AG10803 (cell line): ENCODE results near the gene DHRS4.
"Not testable (repeated sequence)": the region's sequence is repeated elsewhere in the genome, so short reads cannot be mapped to it uniquely, and the experiment has no call there.

Experiments used
- DNase-seq: peaks from one replicate; pipeline ENCODE4 v3.0.0; 2010; ENCODE audit warnings: low read depth
- H3K4me3 ChIP-seq: 2 replicates; pipeline ENCODE4 v1.5.1; 2011; ENCODE audit warnings: mild to moderate bottlenecking, low read length, control low read depth
- TF ChIP-seq, protein P1 (sequence below): conservative IDR thresholded peaks from 2 replicates; pipeline ENCODE4 v1.5.1; 2011; ENCODE audit warnings: mild to moderate bottlenecking, low read length, control low read depth, inconsistent platforms

Gene DHRS4

DNA sequence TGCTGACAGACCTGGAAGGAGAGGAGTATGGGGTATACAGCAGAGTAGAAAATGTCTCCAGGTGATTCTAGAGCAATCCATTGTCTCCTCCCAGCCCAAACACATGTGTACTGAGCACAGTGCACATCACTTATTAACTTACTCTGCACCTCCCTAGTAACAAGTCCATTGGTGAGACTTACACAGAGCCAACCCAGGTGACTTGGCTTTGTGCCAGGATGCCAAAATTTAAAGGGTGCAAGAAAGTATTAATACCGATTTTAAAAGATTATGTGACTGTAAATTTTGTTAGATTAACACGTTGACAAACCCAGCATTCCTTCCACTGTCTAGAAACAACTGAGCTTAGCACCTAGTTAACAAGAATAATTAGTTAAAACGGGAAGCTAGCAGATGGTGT lies 39.5 kb downstream of the DHRS4 start:
- DNase-seq, H3K4me3 ChIP-seq: not testable (repeated sequence)

DNA sequence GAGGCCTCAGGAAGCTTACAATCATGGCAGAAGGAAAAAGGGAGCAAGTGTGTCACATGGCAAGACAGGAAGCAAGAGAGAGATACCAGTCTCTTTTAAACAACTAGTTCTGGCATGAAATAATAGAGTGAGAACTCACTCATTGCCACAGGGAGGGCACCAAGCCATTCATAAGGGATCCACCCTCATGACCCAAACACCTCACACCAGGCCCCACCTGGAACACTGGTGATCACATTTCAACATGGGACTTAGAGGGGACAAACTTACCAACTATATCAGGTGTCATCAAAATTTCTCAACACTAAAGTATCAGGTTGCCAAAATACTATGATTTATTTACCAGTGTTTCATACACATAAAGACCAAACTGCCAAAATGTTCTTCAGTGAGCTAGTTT lies 42.4 kb downstream of the DHRS4 start:
- not testable (repeated sequence) for H3K4me3 ChIP-seq, DNase-seq

DNA sequence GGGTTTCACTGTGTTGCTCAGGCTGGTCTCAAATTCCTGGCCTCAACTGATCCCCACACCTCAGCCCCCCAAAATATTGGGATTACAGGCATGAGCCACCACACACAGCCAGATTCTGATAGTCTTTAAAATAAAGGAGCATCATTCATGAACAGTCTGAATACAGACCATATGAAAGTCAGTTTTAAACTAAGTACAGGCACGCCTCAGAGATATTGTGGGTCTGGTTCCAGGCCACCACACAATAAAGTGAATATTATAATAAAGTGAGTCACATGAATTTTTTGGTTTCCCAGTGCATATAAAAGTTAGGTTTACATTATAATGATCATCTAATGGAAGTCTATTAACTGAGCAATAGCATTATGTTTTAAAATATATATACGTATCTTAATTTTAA lies 43.3 kb downstream of the DHRS4 start:
- not testable (repeated sequence) for H3K4me3 ChIP-seq, DNase-seq

DNA sequence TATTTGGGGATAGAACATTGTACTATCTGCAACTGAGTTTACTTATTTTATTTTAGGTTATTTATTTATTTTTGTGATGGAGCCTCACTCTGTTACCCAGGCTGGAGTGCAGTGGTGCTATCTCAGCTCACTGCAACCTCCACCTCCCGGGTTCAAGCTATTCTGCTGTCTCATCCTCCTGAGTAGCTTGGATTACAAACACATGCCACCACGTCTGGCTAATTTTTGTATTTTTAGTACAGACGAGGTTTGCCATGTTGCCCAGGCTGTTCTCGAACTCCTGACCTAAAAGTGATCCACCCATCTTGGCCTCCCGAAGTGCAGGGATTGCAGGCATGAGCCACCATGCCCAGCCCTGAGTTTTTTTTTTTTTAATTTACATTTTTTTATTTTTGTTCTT lies 46.1 kb downstream of the DHRS4 start:
- H3K4me3 ChIP-seq, DNase-seq: not testable (repeated sequence)

DNA sequence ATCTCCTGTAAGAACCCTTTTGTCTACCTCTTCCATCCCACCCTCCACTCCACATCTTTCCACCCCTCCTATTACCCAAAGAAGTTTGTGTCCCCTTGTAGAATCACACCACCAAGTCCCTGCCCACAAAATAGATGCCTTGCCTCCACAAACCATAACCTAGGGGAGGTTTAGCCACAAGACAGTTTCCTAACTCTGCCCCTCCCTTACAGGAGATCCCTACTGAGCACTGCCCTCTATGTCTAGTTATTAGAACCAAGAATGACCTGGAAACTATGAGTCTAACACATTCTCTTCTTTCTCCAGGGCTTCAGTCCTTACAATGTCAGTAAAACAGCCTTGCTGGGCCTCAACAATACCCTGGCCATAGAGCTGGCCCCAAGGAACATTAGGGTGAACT lies 47.5 kb downstream of the DHRS4 start:
- DNase-seq, H3K4me3 ChIP-seq: not testable (repeated sequence)

DNA sequence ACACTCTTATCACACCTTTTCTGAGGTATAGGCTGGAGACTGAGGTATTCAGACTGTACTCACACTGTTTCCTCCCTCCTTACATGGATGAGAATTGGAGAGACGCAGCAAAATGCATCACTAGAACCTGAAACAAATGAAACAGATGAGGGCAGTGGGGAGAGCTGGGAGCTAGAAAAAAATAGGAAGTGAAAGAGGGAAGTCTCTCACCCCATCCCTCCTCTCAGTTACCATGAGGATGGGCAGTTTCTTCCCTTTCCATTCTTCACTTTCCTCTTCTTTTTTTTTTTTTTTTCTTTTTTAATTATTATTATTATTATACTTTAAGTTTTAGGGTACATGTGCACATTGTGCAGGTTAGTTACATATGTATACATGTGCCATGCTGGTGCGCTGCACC lies 48.1 kb downstream of the DHRS4 start:
- H3K4me3 ChIP-seq, DNase-seq: not testable (repeated sequence)

DNA sequence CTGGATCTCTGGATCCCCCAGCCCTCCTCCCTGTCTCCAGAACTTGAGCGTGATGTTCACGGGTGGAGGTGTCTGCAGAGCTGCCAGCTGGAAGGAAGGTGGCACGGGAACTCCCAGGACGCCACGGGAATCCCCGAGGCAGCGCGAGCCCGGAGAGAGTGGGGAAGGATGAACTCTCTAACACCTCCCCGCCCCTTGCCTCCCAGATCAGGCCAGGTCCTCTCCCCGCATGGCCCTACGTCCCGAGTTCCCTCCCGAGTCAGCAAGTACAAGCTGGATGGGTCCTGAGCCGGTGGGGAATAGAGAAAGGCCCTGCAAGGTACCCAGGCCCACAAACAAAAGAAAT lies 52.9 kb downstream of the DHRS4 start:
- DNase-seq = not testable (repeated sequence)
- H3K4me3 ChIP-seq = peak overlapping the region; percentile 47

DNA sequence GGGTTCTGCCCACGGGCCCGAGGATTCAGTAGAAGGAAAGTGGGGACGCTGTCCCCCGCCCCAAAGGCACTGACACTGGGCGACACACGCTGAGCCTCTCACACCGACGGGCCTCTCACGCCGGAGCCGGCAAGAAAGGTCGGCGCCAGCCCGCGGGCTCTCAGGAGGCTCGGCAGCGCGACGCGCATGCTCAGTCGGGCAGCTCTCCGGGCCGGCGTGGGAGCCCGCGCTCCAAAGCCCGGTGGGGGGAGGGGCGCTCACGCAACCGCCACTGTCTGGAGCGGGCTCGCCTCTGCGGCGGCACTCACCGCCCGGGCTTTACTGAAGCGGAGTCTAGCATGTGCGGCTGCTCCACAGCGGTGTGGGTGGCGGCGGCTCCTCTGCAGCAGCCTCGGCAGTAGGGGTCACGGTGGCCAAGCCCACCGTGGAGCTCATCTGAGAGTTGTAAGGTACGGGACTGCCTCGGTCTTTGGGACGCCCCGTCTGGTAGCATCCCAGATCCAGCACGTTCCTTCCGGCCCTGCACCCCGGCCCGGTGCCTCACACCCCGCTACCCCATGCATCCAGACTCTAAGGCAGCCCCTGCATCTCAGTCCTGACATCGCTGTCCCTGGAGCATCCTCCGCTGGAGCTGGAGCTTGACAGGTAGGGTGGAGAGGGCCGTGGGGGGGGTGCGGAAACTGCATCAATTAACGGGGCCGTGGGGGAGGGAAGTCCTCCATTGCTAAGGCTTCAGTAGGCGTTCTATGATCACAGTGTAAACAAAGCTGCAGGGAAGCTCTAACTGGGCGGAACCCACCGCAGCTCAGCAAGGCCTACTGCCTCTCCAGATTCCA lies 53.5 kb downstream of the DHRS4 start:
- H3K4me3 ChIP-seq = peak overlapping the region; percentile 49
- peak; percentile 13 for DNase-seq

DNA sequence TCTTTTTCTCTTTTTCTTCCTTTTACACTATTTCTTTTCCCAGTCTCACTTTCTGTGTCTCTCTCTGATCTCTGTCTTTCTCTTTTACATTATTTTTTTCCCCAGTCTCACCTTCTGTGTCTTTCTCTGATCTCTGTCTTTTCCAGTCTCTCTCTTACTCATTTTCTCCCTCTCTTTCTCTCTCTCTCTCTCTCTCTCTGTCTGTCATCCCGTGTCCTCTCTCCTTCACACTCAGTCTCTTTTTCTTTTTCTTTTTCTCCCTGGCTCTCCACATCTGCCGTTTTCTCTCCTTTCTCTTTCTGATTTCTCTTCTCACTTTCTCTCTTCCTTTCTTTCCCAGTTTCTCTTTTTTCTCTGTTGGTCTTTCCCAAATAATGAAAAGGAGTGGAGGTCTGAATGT lies 57.5 kb downstream of the DHRS4 start:
- TF ChIP-seq, protein P1, sequence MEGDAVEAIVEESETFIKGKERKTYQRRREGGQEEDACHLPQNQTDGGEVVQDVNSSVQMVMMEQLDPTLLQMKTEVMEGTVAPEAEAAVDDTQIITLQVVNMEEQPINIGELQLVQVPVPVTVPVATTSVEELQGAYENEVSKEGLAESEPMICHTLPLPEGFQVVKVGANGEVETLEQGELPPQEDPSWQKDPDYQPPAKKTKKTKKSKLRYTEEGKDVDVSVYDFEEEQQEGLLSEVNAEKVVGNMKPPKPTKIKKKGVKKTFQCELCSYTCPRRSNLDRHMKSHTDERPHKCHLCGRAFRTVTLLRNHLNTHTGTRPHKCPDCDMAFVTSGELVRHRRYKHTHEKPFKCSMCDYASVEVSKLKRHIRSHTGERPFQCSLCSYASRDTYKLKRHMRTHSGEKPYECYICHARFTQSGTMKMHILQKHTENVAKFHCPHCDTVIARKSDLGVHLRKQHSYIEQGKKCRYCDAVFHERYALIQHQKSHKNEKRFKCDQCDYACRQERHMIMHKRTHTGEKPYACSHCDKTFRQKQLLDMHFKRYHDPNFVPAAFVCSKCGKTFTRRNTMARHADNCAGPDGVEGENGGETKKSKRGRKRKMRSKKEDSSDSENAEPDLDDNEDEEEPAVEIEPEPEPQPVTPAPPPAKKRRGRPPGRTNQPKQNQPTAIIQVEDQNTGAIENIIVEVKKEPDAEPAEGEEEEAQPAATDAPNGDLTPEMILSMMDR = no peak
- no peak overlapping the region for H3K4me3 ChIP-seq
- DNase-seq = no peak

DNA sequence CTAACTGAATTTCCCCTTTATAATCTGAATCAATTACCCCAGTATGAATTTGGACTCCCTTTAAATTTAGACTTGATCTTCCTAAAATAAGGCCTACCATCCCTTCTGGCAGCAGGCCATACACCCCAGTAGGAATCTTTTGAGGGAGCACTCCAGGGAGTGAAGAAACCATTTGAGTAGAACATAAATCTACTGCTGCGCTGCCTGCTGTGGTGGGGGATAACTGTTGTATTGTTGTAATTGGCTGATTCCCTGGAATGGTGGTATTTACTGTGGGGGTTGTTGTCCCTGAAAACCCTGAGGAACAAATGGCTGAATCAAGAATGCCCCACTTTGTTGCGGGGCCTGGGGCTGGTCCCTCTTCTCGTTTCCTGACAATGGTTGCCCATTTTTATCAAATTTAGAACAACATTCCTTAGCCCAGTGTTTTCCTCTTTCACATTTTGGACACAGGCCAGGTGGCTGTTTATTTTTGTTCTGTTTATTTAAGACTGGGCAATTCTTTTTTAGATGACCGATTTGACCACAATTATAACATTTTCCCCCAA lies 59.2 kb downstream of the DHRS4 start:
- not testable (repeated sequence) for DNase-seq

DNA sequence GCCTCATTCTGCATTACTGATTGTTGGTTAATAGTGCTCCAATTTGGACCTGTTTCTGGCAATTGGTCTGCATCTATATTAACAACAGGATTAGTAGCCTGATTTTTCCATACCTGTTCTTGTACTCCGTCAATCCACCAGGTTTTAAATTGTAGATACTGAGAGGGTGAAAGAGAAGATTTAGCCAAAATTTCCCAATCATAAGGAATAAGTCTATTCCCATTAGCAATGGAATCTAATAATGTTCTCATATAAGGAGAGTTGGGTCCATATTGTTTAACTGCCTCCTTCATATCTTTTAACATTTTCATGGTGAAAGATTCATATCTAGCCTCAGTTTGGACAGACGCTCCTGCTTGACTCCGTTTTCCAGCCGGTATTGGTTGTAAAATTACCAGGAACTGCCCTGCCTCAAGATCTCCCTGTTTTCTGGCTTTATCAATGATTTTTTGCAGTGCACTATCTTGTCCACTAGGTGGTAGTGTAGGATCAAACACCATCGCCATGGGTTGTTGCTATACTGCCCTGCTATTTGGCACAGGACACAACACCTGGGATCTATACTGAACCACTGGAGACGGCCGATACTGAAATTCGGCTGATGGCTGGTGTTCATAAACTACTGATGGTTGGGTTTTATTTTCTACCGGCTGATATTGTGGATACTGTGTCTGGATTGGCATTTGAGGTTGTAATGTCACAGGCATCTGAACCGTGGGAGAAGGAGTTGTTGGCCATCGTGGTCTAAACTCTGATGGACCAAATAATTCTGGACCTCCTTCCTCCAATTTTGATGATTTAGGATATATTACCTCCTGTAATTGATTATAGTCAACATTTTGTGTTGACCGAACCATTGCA lies 60.3 kb downstream of the DHRS4 start:
- TF ChIP-seq, protein P1 = peak; percentile 96
- no peak overlapping the region for H3K4me3 ChIP-seq
- peak; percentile 64 for DNase-seq

More for the DNA sequence above, 59.2 kb downstream of the DHRS4 start:
- H3K4me3 ChIP-seq = not testable (repeated sequence)

DNA sequence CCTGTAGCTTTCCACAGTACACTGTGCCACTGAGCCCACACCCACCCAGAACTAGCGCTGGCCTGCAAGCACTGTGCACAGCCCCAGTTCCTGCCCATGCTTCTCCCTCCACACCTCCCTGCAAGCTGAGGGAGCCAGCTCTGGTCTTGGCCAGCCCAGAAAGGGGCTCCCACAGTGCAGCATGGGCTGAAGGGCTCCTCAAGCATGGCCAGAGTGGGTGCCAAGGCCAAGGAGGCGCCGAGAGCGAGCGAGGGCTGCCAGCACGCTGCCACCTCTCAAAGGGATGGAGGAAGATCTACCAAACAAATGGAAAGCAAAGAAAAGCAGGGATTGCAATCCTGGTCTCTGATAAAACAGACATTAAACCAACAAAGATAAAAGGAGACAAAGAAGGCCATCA lies 62.2 kb downstream of the DHRS4 start:
- not testable (repeated sequence) for DNase-seq, H3K4me3 ChIP-seq
